ENCODE measurements around the gene NPC1.
A peak's percentile ranks its signal among the peaks of the same experiment; 100 is the strongest.
"Not testable (repeated sequence)": the region's sequence is repeated elsewhere in the genome, so short reads cannot be mapped to it uniquely, and the experiment has no call there.

Gene NPC1

GRCh38 chr18:23578891-23579653 is 7.2 kb downstream of the NPC1 start:
- in situ Hi-C loops (cut with HindIII; ENCODE audit: low sequenced_read_pairs), result no loop called here
- no peak for DNase-seq (ENCODE audit: low read depth)
- no peak overlapping the region for H3K4me3 ChIP-seq (ENCODE audit: low read depth, low read length)
- no peak for TF ChIP-seq CTCF (IDR thresholded peaks at IDR 0.05; ENCODE audit: low read depth, low read length, missing control alignments)

DNA sequence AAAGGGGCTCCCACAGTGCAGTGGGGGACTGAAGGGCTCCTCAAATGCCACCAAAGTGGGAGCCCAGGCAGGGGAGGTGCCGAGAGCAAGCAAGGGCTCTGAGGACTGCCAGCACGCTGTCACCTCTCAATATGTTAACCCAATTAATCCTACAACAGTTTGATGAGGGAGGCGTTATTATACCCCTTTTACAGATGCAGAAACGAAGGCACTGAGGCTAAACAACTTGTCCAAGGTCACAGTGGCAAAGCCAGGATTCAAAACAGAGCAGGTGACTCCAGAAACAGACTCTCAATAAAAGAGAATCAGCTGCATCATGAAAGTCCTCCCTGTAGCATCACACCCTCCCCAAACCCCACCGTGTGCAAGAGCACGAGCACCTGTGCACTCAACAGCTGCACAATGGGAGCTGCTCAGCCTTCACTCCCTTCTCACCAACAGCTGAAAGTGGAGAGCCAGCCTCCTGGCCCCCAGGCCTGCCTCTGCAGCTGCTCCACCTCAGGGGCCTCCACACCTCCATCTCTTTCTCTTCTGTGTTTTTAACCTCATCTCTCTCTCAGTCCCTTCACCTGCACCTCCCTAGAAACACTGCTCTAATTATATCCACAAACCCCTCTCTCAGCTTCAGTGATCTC is 8.1 kb downstream of the NPC1 start:
- no peak for DNase-seq (ENCODE audit: low read depth)
- in situ Hi-C loops (cut with HindIII; ENCODE audit: low sequenced_read_pairs), result no loop called here
- no peak overlapping the region for H3K4me3 ChIP-seq (ENCODE audit: low read depth, low read length)
- no peak for TF ChIP-seq CTCF (IDR thresholded peaks at IDR 0.05; ENCODE audit: low read depth, low read length, missing control alignments)

- in situ Hi-C loops (cut with HindIII; ENCODE audit: low sequenced_read_pairs); DNase-seq (ENCODE audit: low read depth); H3K4me3 ChIP-seq (ENCODE audit: low read depth, low read length): not testable (repeated sequence)
Measured at GRCh38 chr18:23577521-23577920, 8.8 kb downstream of the NPC1 start.

DNA sequence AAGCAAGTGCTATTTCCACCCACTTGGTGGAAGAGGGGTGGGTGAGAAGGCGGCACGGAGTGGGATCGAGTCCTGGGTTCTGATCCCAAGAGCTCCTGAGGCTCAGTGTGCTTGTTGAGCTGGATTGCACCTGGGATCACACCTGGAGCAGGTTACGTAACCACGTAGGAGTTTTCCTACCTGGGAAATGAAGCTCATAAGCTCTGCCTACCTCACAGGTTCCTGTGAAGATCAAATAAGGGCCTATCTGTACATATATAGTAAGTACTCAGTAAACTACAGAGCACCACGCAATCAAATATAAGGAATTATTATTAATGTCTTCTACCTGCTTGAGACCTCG is 11.0 kb downstream of the NPC1 start:
- no peak for DNase-seq (ENCODE audit: low read depth)
- in situ Hi-C loops (cut with HindIII; ENCODE audit: low sequenced_read_pairs), result no loop called here
- no peak for TF ChIP-seq CTCF (IDR thresholded peaks at IDR 0.05; ENCODE audit: low read depth, low read length, missing control alignments)

GRCh38 chr18:23574611-23575308 is 11.5 kb downstream of the NPC1 start:
- in situ Hi-C loops (cut with HindIII; ENCODE audit: low sequenced_read_pairs), result no loop called here
- H3K4me3 ChIP-seq (ENCODE audit: low read depth, low read length), result no peak overlapping the region
- DNase-seq (ENCODE audit: low read depth), result no peak
- TF ChIP-seq CTCF (IDR thresholded peaks at IDR 0.05; ENCODE audit: low read depth, low read length, missing control alignments), result no peak

More for the DNA sequence above, 11.0 kb downstream of the NPC1 start:
- no peak overlapping the region for H3K4me3 ChIP-seq (ENCODE audit: low read depth, low read length)

DNA sequence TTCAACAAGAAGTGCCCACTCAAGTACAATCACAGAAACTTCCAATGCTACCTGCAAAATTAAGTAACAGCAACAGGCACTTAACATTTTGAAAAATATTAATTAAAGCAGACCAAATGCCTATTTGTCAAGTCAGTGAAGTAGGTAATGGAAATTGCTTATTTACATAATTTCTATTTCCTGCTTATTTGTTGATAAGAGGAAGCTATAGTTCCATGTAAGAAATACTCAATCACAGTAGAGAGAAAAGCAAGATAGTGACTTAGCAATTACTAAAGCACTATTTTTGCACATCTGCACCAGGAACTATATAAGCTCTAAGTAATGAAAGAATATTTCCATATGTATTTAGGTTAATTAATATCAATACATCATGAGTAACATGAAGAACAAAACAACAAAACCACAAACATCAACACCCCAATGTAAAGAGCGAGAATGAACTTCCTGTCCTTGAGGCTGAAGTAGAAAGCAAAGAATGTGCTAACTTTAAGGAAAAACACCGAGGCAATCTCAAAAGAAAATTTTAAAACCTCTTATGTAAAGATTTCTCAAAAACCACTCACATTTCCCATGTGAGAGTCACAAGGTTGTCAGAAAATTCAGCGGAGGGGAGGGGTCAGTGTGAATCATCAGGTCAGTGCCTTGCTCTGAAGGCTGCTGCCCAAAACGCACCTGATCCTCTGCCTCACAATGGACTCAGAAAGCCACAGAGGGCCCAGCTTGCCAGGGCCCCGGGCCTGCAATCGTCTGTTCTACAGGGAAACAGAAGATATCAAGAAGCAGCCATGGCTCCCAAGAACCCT is 12.5 kb downstream of the NPC1 start:
- TF ChIP-seq CTCF (IDR thresholded peaks at IDR 0.05; ENCODE audit: low read depth, low read length, missing control alignments), result no peak
- no peak overlapping the region for H3K4me3 ChIP-seq (ENCODE audit: low read depth, low read length)
- in situ Hi-C loops (cut with HindIII; ENCODE audit: low sequenced_read_pairs), result no loop called here
- DNase-seq (ENCODE audit: low read depth), result peak; percentile 55
